ENCODE measurements around the gene AMY2B. TPM values are rescaled to one million over a fixed set of nuclear protein-coding genes. Genes with fewer than 3 reads are reported as not detected.
"Not testable (repeated sequence)": the region's sequence is repeated elsewhere in the genome, so short reads cannot be mapped to it uniquely, and the experiment has no call there.

The AMY2B gene
- 1.1 TPM for polyA plus RNA-seq (2013, experiment 1 of 2; ENCODE audit: insufficient read length)
- 1.0 TPM for polyA plus RNA-seq (2013, experiment 2 of 2; ENCODE audit: insufficient read length)

- DNase-seq, result not testable (repeated sequence)
Observed at GRCh38 chr1:103571289-103571688, at the start of gene AMY2B. Gene AMY2B (plus strand): TSS chr1:103571589. CDS start chr1:103571603, 14 bp downstream.

- DNase-seq, result no peak
Observed at GRCh38 chr1:103523346-103523745, 48.0 kb upstream of the AMY2B start.

- DNase-seq, result peak; percentile 51
Observed at GRCh38 chr1:103525114-103525606, 46.2 kb upstream of the AMY2B start.

- DNase-seq, result peak; percentile 91
Observed at GRCh38 chr1:103525607-103526507, 45.5 kb upstream of the AMY2B start, which contains the start of gene RNPC3. Gene RNPC3 (plus strand): TSS chr1:103525699. CDS start chr1:103526071, 372 bp downstream.

DNA sequence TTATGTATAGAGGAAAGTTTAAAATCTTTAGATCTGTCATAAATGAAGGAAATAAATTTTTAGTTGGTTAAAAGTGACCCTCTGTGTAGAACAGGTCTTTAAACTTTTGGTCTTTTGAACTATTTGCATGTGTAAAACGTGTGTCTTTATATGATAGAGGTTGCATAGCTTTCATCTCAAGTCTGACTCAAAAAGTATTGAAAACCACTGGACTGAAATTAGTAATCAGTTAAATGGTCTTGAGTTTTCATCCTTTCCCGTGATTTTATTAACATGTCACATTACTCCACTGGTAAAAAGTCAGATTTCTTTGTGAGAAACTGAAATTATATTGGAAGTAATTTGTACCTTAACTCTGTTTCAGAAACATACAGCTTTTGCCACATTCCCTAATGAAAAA is 44.1 kb upstream of the AMY2B start:
- DNase-seq, result no peak

DNA sequence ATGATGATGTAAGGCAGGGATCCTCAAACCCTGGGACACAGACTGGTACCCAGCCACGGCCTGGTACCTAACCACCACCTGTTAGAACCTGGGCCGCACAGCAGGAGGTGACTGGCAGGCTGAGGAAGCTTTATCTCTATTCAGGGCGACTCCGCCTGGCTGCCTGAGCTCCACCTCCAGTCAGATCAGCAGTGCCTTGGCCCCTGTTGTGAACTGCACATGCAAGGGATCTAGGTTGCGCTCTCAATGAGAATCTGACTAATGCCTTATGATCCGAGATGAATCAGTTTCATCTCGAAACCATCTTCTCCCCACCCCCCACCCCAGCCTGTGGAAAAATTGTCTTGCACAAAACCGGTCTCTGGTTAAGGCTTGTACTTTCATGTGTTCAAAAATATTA is 41.6 kb upstream of the AMY2B start:
- peak; percentile 9 for DNase-seq

GRCh38 chr1:103538226-103538625 is 33.2 kb upstream of the AMY2B start:
- DNase-seq, result no peak

- DNase-seq, result no peak
Observed at GRCh38 chr1:103541431-103541830, 30.0 kb upstream of the AMY2B start.

DNA sequence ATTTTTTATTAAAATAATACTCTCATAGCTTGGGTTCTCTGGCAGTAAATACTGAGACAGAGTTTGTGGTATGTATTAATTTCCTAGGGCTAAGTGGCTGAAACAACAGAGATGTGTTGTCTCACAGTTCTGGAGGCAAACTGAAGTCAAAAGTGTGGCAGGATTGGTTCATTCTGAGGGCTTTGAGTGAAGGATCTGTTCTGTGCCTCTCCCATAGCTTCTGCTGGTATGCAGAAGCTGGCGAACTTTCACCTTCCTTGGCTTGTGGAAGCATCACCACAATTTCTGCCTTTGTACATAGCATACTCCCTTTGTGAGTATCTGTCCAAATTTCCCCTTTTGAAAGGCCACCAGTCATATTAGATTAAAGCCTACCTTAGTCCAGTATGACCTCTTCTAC is 24.9 kb upstream of the AMY2B start:
- DNase-seq, result no peak

DNA sequence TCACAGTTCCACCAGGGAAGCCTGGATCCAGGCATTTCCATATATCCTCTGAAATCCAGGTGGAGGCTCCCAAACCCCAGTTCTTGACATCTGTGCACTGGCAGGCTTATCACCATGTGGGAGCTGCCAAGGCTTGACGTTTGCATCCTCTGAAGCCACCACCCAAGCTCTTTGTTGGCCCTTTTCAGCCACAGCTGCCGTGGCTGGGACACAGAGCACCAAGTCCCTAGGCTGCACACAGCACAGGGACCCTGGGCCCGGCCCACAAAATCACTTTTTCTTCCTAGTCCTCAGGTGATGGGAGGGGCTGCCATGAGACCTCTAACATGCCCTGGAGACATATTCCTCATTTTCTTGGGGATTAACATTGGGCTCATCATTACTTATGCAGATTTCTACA is 23.5 kb upstream of the AMY2B start:
- DNase-seq, result no peak

GRCh38 chr1:103560427-103560826 is 11.0 kb upstream of the AMY2B start:
- no peak for DNase-seq

DNA sequence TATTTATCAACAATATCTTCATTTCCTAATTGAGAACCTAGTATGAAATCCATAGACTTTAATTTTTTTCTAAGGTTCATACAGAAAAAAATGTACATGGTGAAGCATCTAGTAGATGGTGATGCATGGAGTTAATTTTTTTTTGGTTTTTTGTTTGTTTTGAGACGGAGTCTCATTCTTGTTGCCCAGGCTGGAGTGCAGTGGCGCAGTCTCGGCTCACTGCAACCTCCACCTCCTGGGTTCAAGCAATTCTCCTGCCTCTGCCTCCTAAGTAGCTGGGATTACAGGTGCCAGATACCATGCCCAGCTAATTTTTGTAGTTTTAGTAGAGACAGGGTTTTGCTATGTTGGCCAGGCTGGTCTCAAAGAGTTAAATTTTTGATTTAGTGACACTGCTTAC is 10.3 kb upstream of the AMY2B start:
- DNase-seq, result not testable (repeated sequence)

GRCh38 chr1:103561643-103562395 is 9.6 kb upstream of the AMY2B start:
- DNase-seq, result no peak

GRCh38 chr1:103563056-103563455 is 8.3 kb upstream of the AMY2B start:
- no peak for DNase-seq

DNA sequence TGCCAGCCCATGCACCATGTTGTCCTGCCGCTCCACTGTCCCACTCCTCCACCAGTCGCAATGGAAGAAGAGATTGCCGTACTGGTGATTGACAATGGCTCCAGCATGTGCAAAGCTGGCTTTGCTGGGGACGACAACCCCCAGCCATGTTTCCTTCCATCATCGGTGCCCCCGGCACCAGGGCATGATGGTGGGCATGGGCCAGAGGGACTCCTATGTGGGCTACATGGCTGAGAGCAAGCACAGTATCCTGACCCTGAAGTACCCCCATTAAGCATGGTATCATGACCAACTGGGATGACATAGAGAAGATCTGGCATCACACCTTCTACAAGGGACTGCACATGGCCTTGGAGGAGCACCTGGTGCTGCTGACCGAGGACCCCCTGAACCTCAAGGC is 1.9 kb upstream of the AMY2B start:
- DNase-seq, result no peak

GRCh38 chr1:103576065-103576464 is 4.7 kb downstream of the AMY2B start:
- no peak for DNase-seq

DNA sequence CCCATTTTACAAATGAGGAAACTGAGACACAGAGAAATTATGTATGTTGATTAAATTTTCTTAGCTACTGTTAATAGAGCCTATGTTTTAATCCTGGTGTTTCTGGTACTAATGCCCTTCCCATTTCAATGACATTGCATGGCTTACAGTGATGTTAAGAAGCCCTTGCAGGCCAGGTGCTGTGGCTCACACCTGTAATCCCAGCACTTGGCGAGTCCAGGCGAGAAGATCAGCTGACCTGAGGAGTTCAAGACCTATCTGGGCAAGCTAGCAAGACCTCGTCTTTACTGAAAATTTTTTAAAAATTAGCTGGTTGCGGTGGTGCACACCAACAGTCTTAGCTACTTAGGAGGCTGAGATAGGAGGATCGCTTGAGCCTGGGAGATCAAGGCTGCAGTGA is 5.4 kb downstream of the AMY2B start:
- DNase-seq, result not testable (repeated sequence)

GRCh38 chr1:103582464-103582863 is 11.1 kb downstream of the AMY2B start:
- no peak for DNase-seq

DNA sequence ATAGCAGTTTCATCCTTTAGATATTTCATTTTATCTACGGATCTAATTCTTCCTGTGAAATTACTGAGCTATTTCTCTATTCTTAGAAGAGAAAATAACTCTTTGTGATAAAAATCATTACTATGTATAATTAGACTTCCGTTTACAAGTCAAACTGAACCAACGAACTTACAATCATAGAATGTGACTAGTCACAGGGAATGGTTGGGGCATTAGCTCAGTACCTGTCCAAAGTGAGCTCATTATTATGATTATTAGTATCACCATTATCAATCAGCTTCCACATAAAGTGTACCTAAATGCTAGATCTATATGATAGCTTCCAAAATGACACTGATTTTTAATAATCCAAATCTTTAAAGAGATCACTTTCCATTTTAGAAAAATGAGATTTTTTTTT is 12.5 kb downstream of the AMY2B start:
- no peak for DNase-seq

DNA sequence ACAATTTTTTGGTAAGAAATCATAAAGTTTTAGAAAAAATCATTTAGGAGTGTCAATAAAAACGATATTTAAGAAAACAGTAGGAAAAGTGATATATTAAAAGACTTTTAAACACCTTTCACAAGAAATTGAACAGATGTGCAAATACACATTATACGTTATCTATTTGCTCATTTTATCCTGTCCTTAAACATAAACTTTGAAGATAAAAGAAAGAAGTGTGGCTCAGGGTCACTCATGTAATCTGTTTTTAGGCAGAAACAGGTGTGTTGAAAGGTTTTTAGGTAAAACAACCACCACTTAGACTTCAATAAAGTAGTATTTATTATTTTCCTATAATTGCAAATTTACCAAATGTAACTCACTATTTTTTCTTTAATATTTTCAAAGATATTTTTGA is 13.1 kb downstream of the AMY2B start:
- DNase-seq, result no peak

- DNase-seq, result not testable (repeated sequence)
Observed at GRCh38 chr1:103602740-103603139, 31.4 kb downstream of the AMY2B start.

- no peak for DNase-seq
Observed at GRCh38 chr1:103616362-103616761, 45.0 kb downstream of the AMY2B start.

DNA sequence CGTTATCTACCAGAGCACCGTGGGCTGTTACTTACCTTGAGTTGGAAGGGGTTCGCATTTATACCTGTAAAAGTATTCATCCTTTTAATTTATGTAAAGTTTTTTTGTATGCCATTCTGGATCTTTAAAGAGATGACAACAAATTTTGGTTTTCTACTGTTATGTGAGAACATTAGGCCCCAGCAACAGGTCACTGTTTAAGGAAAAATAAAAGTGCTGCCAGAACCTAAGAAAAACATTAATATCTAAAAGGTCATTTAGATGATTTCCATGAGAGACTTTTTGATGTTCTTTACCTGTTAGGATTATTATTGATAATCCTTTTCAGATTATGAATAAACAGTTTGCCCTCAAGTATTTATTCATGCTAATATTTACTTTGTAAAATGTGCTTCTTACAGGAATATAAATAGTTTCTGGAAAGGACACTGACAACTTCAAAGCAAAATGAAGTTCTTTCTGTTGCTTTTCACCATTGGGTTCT is 45.6 kb downstream of the AMY2B start, which contains the start of gene AMY2A:
TSS of gene AMY2A (plus strand) at position 434 of the 484 bp plus-strand sequence. CDS start at position 448, 14 bp downstream.
- not testable (repeated sequence) for DNase-seq
